Activated naive CD8-positive, alpha-beta T cell treated with anti-CD3 and anti-CD28 coated beads, Interleukin-2, amount 50 U/mL, for 16 hours (primary cell): ENCODE measurements around the gene SHFL.

Experiments
- DNase-seq: peaks from one replicate; pipeline ENCODE4 v3.0.0-alpha.2; 2020; ENCODE audit warnings: low read depth, low spot score

SHFL gene

DNA sequence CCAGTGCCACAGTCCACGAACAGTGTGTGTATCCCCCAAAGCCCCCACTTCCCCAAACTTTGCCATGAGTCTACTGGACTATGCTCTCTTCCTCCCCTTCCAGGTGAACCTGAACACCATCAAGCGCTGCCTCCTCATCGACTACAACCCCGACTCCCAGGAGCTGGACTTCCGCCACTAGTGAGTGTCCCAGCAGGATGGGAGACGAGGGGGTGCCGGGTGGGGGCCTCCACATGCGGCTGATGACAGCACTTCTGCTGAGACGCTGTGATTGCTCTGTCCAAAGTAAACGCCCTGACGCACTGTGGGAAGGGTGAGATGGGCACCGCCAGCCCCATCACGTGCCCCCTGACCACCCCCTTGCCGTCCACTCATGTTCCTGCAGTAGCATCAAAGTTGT, 23.4 kb downstream of the SHFL start:
- DNase-seq, result no peak

GRCh38 chr19:10110076-10110971, 24.2 kb downstream of the SHFL start:
- no peak for DNase-seq

DNA sequence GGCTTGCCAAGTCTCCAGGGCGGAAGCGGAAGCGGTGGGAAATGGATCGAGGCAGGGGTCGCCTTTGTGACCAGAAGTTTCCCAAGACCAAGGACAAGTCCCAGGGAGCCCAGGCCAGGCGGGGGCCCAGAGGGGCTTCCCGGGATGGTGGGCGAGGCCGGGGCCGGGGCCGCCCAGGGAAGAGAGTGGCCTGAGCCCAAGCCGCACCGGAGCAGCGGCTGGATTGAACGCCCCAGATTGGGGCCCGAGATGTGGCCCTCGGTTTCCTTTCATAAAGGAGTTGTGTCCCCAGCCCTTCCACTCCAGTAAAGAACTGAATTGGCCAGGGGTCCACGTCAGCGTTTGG, 24.8 kb downstream of the SHFL start:
- DNase-seq, result no peak

DNA sequence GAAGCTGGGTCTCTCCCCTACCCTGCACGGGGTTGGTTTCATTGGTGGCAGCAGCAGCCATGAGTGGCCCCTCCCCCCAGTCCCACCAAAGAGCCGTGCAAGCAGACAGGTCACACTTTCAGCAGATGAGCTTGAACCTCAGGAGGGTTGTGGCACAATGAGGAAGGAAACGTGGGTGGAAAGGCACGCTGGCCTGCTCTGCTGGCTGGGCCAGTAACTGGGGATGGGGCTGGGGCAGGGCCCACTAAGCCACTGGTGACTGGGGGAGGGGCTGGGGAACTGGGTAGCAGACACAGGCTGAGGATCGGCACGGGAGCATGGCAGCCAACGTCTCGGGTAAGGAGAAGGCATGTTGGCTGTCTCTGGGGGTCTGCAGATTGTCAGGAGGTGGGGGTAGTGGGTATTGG, 25.3 kb downstream of the SHFL start, which contains the start of gene P2RY11:
Gene P2RY11 (plus strand): TSS at position 289 of the 407 bp plus-strand sequence. CDS start 29 bp downstream, at position 318.
- no peak for DNase-seq

DNA sequence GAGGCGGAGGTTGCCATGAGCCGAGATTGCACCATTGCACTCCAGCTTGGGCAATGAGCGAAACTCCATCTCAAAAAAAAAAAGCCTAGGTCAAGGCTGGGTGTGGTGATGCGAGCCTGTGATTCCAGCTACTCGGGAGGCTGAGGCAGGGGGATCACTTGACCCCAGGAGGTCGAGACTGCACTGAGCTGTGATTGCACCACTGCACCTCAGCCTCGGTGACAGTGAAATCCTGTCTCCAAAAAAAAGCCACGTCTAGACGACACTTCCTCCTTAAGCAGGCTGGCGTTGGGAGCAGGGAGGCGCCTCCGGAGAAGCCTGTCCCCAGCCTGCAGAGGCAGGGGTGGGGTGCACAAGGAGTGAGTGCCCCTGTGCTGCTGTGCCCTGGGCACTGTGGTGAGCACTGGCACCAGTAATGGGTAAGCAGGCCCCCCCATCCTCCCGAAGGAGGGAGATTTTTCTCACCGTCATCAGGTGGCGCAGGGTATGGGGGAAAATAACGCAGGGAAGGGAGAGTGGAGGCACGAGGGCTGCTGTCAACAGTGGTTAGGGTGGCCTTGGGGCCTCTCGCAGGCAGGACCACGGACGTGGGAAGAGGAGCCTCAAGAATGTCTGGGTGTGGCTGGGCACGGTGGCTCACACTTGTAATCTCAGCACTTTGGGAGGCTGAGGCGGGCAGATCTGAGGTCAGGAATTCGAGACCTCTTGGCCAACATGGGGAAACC, 26.1 kb downstream of the SHFL start:
- DNase-seq, result no peak

GRCh38 chr19:10112895-10113591, 26.9 kb downstream of the SHFL start:
- DNase-seq, result no peak

- DNase-seq, result no peak
Observed at GRCh38 chr19:10113592-10113963, 27.5 kb downstream of the SHFL start.

- DNase-seq, result no peak
Observed at GRCh38 chr19:10113964-10114650, 28.0 kb downstream of the SHFL start.

- no peak for DNase-seq
Observed at GRCh38 chr19:10114651-10115391, 28.7 kb downstream of the SHFL start.

DNA sequence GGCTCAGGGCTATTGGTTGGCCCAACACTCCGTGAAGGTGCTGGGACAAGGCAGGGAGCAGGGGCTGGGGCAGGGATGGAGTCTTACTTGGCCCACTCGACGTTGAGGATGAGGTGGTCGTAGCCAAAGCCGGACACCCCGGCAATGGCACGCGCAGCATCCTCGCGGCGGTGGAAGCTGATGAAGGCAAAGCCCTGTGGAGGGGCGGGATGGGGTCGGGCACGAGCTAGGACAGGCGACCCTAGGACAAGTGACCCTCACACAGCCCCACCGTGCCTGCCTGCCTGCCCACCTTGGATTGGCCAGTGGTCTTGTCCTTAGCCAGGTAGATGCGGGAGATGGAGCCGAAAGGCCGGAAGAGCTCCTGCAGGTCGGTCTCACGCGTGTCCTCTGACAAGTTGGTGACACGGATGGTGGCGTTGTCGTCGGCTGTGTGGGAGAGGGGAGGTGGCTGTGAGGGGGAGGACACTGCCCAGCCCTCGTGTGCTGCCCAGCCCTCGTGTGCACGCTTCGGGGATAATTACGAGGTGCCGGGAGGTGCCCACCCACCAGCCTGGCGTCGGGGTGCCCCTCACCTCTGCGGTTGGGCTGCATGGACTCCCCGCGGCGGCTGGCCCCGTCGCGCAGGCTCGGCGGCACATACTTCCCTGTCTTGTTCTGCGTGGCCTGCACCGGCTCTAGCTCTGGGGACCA, 29.4 kb downstream of the SHFL start:
- DNase-seq, result no peak

DNA sequence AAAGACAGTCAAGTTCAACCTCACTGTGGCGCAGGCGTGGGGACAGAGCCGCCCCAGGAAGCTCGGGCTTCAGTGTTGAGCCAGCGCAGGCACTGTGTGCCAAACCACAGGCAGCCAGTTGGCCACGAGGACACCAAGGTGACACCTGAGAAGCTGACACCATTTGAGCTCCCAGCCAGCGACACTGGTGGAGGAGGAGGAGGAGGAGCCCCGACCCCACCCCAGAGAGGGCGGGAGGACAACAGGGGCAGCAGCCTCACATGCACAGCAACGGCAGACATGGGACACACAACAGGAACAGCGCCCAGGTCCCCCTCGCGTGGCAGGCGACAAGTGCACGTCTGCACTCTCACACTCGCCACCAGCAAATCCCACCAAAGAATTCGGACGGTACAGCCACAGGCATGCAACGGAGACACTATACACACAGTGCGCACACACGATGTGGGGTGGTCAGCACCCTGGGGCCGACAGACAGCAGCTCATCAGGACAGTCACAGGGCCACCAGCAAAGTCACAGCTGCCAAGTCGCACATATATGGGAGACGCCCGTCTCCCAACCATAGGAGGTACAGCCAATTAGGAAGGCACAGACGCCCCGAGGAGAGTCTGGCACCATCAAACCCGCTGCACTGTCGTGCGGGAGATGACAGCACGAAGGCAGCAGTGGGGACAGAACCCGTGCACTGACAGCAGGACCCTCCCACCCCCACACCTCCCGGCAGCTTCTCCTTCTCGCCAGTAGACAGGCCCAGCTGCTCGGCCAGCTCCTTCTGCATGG, 30.2 kb downstream of the SHFL start:
- no peak for DNase-seq

GRCh38 chr19:10116866-10117616, 30.9 kb downstream of the SHFL start:
- no peak for DNase-seq

GRCh38 chr19:10118960-10119359, 32.8 kb downstream of the SHFL start:
- no peak for DNase-seq

DNA sequence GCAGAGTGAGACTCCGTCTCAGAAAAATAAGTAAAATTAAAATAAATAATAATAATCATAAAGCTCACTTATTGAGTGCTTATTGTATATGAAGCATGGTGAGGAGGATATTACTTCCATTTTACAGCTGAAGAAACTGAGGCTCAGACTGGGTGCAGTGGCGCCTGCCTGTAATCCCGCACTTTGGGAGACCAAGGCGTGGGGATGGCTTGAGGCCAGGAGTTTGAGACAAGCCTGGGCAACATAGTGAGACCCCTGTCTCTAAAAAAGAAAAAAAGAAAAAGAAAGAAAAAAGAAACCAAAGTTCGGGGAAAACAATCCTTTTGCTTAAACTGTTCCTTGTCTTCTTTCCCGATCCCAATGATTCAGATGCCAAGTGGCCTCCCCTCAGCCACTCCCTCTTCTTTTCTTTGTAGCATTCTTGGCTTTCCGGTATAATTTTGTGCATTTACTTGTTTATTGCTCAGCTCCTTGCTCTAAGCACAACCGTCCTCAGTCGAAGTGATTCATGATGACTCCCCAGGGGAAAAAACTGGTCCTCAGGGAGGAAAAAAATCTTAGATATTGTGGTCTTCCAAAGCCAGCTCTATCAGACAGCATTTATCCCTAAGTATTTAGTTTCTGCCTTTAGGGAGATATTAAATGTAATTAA, 34.5 kb downstream of the SHFL start:
- DNase-seq, result no peak

- no peak for DNase-seq
Observed at GRCh38 chr19:10122045-10122444, 35.9 kb downstream of the SHFL start.

GRCh38 chr19:10124429-10124828, 38.3 kb downstream of the SHFL start:
- DNase-seq, result no peak

DNA sequence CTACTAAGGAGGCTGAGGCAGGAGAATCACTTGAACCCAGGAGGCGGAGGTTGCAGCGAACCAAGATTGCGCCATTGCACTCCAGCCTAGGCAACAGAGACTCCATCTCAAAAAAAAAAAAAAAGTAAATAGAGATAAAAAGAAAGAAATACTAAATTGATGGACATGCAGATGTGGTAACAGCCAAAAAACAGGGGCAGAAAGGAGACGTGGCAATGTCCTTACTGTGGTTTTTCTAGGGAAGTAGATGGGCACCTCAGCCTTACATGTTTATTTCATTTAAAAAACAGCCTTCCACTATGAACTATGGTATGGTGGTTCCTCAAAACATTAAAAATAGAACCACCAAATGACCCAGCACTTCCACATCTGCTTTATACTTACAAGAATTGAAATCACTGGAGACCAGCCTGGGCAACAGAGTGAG, 40.1 kb downstream of the SHFL start:
- no peak for DNase-seq

DNA sequence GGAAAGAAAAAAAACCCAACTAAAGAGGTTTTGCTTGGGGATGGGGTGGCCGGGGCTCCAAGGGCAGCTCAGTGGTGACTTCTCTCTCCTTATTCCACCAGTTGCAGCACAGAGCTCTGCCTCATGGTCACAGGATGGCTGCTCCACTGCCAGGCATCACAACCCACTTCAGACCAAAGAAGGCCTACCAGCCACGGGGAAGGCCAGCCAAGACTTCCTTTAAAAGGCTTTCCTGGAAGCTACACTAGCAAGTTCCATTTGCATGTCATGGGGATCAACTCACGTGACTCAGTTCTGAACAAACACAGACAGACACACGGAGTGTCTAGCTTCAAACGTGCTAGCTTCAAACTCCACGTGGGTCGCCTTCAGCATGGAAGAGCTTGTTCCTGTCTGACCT, 46.8 kb downstream of the SHFL start:
- no peak for DNase-seq
